Adipose tissue (tissue), 3 donors: ENCODE results near the gene ASS1. TPM values are rescaled to one million over a fixed set of nuclear protein-coding genes. Genes with fewer than 3 reads are reported as not detected.
"Not testable (repeated sequence)": the region's sequence is repeated elsewhere in the genome, so short reads cannot be mapped to it uniquely, and the experiment has no call there.

ENCODE experiments used
- H3K27ac ChIP-seq: one replicate; pipeline ENCODE4 v1.5.1; 2013; ENCODE audit warnings: low read depth, low read length
- WGBS, 3 donors: extraction: QIAGEN DNeasy Blood & Tissue Kit; methylation state at CpG; one replicate each; pipeline ENCODE4 v1.1.7; 2013; 5-methylcytosine and 5-hydroxymethylcytosine counted together
- polyA plus RNA-seq, 3 donors: library from polyadenylated mRNA; stranded (reverse); fragments of 200-250 nt; gene quantifications; one replicate each; pipeline ENCODE4 v1.2.3, GENCODE V29; 2013
- donor health status: healthy with polysubstance abuse.
- donor health status: Bipolar disorder and iron deficiency.
- donor health status: healthy.

The ASS1 gene
- polyA plus RNA-seq = 100 to 1,000 TPM in 2 of 3 donors, 10 to 100 TPM in 1; 90.1 to 700 (median 349) TPM

DNA sequence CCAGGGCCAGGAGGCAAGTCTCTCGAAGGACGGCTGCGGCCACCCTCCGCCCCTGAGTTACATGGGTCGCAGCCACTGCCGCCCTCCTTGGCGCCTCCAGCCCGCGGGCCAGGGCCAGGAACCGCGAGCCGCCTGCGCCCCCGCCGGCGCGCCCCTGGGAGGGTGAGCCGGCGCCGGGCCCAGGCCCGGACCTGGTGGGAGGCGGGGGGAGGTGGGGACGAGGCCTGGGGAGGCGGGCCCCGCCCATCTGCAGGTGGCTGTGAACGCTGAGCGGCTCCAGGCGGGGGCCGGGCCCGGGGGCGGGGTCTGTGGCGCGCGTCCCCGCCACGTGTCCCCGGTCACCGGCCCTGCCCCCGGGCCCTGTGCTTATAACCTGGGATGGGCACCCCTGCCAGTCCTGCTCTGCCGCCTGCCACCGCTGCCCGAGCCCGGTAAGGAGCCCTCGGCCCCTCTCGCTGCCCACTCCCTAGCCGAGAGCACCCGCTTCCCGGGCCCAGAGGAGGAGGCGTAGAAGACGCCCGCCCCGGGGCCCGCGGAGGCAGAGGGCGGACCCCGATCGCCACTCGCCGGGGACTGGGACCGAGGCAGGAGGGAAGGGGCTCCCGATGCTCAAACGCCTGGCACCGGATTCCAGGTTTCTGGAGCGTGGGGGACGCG is at the start of gene ASS1:
Gene ASS1, plus strand, starts transcription at position 397 of the 657 bp plus-strand sequence. CDS start 7,268 bp downstream, outside the sequence.
- peak within 1 kb of the TSS; percentile 40 for H3K27ac ChIP-seq
- WGBS, 3 donors = 0 to 1% (median 1%) methylated on average over 54 to 65 of the region's 66 CpGs

DNA sequence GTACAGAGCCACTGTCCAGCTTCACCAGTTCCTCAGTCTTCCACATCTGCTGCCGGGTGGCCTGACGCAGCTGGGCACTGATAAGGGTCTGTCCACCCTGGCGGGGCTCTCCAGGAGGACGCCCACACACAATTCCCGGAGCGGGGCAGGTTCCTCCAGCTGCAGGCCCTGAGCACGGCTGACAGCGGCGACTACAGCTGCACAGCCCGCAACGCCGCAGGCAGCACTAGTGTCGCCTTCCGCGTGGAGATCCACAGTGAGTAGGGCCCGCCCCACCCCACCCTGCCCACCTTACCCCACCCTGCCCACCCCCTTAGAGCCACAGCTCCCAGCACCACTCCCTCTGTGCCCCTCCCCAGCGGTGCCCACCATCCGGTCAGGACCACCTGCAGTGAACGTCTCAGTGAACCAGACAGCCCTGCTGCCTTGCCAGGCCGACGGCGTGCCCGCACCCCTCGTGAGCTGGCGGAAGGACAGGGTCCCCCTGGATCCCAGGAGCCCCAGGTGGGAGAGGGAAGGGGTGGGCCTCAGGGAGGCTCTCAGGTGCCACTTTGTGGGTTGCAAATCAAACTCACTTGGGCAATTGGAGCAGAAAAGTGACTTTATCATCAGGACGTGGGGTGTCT is 48.8 kb upstream of the ASS1 start:
- H3K27ac ChIP-seq = no peak overlapping the region

DNA sequence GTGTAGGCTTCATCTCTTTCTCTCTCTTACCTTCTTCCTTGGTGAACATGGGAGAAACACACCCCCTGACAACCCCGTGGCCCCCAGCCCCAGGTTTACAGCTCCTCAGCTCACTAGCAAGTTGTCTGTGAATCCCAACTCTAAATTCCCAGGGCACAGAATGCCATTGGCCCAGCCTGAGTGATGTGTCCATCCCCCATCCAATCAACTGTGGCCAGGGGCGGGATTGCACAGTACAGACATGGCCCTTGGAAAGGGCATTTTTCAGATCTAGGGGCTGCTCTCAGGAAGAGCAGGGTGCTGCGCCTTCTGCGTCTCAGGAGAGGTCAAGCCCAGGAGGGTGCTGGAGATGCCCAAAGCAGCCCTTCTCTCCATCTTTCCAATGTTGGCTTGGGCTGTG is 48.2 kb upstream of the ASS1 start:
- H3K27ac ChIP-seq = no peak overlapping the region
- 90 to 95% (median 92%) methylated on average over 4 of the region's 4 CpGs for WGBS, 3 donors

More for the DNA sequence above, 48.8 kb upstream of the ASS1 start:
- WGBS, 3 donors = 88 to 95% (median 92%) methylated on average over 25 to 26 of the region's 26 CpGs

DNA sequence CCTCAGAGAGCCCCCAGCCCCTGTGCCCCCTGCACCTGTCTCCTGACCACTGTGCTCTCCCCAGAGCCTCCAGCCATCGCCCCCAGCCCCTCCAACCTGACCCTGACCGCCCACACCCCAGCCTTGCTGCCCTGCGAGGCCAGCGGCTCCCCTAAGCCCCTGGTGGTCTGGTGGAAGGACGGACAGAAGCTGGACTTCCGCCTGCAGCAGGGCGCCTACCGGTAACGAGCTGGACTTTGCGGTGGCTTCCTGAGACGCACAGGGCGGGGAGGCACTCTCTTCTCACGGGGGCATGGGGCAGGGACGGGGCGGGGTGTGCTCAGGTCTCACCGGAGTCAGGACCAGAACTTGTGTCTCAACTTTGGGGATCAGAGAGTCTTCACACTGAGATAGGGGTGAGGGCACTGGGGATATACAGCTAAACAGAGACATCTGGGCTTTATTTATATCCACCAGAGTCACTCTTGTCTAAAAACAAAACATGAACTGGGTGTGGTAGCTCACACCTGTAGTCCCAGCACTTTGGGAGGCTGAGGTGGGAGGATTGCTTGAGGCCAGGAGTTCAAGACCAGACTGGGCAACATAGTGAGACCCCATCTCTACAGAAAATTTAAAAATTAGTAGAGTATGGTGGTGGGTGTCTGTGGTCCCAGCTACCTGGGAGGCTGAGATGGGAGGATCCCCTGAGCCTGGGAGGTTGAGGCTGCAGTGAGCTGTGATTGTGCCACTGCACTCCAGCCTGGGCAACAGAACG is 46.1 kb upstream of the ASS1 start:
- no peak overlapping the region for H3K27ac ChIP-seq
- 79 to 83% (median 82%) methylated on average over 17 of the region's 17 CpGs for WGBS, 3 donors

DNA sequence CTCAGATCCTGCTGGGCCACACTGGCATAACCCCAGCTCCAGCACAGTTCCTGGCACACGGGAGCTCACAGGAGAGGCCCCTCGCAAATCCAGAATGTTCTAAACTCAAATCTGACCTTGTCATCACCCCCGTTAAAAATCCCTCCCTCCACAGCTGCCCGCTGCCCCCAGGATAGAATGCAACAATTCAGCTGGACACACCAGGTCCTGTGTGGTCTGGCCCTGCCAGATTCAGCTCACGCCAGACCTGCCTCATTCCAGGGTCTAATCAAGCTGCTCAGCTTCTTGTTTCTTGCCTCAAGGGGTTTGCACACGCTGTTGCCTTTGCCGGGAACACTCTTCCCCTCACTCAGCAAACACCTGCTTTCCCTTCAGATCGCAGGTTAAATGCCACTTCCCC is 45.0 kb upstream of the ASS1 start:
- WGBS, 3 donors = 63 to 86% (median 72%) methylated on average over 8 of the region's 8 CpGs
- H3K27ac ChIP-seq = no peak overlapping the region

DNA sequence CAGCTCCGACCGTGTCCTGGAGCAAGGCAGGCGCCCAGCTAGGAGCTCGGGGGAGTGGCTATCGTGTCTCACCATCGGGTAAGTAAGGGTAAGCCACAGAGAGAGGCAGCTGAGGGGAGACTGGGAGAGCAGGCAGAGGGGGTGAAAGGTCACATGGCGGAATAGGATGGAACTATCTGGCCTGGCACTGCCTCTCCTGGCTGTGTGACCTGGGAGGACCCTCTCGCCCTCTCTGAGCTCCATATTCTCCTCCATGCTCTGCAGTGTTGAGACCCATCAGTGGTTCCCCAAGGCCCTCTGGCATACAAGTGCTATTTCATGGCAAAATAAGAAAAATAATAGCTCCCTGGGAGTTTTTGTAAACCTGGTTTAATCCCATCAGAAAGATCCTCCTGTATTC is 43.9 kb upstream of the ASS1 start:
- 85 to 92% (median 91%) methylated on average over 8 of the region's 8 CpGs for WGBS, 3 donors
- no peak overlapping the region for H3K27ac ChIP-seq

DNA sequence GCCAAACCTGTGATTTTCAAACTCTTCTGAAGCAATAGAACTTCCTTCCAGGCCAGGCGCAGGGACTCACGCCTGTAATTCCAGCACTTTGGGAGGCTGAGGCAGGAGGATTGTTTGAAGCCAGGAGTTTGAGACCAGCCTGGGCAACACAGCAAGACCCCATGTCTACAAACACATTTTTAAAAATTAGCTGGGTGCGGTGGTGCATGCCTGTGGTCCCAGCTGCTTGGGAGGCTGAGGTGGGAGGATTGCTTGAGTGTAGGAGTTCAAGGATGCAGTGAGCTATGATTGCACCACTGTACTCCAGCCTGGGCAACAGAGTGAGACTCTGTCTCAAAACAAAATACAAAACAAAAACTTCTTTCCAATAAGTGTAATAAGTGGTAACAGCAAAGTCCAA is 43.0 kb upstream of the ASS1 start:
- 78 to 86% (median 85%) methylated on average over 3 of the region's 3 CpGs for WGBS, 3 donors
- not testable (repeated sequence) for H3K27ac ChIP-seq

DNA sequence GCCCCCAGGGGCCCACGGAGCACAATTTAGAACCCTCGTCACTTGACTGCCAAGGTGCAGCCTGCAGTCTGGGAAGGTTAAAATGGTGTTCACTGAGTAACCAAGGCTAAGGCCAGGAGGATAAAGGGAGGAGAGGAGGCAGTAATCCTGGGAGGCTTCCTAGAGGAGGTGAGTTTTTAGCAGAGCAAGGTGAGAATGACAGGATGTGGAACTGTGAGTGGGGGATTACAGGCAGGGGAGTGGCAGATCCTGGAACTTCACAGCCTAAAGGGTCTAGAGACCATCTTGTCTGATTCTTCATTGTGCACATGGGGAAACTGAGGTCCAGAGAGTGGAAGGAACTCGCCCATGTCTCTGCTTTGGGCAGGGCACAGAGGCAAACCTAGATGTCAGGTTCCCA is 42.5 kb upstream of the ASS1 start:
- 82 to 93% (median 89%) methylated on average over 3 of the region's 3 CpGs for WGBS, 3 donors
- H3K27ac ChIP-seq = no peak overlapping the region

DNA sequence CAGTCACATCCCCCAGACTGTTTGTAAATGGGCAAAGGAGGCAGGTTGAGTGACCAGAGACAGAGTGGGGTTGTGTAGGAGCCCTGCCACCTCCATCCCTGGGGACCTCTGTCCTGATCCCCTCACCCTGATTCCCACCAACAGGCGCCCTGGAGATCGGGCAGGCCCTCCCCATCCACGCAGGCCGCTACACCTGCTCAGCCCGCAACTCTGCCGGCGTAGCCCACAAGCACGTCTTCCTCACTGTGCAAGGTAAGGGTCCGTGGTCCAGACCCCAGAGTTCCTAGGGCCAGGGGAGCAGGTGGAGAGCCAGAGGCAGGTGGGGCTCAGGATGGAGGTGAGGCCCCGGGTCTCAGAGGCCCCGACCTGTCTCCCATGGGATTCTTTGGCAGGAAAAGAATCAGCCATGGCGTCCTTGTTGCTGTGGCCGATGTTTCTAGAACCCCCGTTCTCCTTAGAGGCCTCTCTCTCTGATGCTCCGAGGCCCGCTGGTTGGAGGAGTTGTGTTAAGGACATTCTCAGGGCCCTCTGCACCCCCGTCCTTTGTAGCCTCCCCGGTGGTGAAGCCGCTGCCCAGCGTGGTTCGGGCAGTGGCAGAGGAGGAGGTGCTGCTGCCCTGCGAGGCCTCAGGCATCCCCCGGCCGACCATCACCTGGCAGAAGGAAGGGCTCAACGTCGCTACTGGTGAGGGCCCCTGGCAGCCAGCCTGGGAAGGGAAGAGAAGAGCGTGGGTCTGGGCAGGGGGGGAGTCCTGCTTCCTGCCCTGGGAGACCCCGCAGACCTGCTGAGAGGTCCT is 41.9 kb upstream of the ASS1 start:
- 77 to 82% (median 82%) methylated on average over 27 to 28 of the region's 28 CpGs for WGBS, 3 donors
- H3K27ac ChIP-seq = no peak overlapping the region

DNA sequence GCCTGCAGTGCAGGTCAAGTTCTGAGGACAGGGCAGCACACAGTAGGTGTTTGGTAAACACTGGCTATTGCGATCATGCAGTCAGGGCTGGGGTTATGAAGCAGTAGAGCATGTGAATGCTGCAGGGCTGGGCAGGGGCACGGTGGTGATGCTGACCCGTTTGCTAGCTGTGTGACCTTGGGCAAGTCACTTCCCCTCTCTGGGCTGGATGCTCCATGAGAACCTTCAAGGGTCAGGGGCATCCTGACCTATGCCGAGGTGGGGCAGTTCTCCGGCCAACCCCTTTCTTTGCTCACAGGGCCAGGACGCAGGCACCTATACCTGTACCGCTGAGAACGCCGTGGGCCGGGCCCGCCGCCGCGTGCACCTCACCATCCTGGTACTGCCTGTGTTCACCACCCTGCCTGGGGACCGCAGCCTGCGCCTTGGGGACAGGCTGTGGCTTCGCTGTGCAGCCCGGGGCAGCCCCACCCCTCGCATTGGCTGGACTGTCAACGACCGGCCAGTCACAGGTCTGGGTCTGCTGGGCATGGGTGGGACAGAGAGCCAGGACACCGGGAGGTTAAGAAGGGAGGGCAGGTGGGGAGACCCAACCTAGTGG is 39.0 kb upstream of the ASS1 start:
- H3K27ac ChIP-seq = no peak overlapping the region

DNA sequence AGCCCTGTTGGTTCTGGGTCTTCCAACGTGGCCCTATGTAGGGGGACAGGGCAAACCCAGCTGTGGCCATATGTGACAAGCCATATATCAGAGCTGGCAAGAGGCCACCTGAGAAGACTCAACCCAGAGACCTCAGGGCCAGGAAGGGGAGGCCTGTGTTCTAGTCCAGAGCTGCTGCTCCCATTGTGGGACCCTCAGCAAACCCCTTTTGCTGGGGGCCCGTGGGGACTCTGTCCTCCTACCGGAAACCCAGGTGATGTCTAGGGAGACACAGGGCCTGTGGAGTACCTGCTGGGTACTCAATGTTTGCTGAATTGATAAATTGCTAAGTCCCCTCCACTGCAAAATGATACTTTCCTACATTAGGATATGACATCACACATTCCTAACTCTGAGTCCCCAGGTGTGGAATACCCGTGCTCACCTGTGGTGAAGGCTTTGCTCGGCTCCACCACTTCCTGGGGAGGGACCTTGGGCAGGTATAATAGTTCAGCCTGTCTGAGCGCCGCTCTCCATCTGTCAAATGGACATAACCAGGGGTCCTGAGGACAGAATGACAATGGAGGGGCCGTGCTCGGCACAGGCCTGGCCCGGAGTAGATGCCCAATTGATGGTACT is 38.4 kb upstream of the ASS1 start:
- no peak overlapping the region for H3K27ac ChIP-seq
- WGBS, 3 donors = 82 to 89% (median 86%) methylated on average over 10 of the region's 10 CpGs

More for the DNA sequence above, 39.0 kb upstream of the ASS1 start:
- 91 to 96% (median 95%) methylated on average over 22 of the region's 22 CpGs for WGBS, 3 donors

DNA sequence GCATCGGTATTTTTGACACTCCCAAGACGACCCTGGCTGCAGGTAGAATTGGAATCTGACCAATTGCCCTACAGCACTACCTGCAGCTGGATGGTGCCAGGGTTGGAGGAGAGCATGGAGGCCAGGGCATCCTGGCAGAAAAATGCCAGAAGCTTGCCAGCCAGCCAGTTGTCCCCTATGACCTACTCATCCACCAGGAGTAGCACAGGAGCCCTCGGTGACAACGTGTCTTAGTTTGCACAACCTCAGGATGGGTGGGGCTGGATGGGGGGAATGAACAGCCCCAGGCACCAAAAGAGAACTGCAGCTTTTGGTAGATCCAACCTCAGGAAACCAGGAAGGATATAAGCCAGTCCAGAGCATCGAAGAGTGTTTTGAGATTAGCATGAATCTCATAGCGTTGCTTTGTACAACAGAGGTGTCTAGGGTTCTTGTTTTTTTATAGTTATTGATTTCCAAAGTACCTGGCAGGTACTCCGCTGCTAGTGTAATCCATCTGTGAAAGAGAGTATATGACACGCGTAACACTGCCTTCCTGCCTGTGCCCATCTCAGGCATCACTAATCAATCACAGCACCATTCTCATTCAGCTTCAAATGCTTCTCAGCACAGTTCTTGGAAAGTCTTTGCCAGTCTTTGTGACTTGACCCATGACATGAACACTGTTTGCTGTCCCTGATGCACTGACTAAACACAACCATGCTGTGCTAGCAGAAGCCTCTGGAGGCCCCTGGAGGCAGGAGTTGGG is 36.7 kb upstream of the ASS1 start:
- 75 to 87% (median 84%) methylated on average over 9 of the region's 9 CpGs for WGBS, 3 donors
- H3K27ac ChIP-seq = no peak overlapping the region

DNA sequence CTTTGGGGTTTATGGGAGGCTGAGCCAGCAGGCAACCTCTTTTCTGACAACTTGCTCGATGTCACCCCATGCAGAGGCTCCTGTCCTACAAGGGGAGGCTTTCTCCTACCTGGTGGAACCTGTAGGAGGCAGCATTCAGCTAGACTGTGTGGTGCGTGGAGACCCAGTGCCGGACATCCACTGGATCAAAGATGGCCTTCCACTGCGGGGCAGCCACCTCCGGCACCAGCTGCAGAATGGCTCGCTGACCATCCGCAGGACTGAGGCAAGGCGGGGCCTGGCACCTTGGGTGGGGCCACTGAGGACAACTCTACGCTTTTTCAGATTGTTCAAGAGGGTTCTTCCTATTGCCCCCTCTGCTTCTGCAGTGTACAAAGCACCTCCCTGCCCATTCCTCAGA is 36.1 kb upstream of the ASS1 start:
- 86 to 89% (median 89%) methylated on average over 7 to 9 of the region's 9 CpGs for WGBS, 3 donors

DNA sequence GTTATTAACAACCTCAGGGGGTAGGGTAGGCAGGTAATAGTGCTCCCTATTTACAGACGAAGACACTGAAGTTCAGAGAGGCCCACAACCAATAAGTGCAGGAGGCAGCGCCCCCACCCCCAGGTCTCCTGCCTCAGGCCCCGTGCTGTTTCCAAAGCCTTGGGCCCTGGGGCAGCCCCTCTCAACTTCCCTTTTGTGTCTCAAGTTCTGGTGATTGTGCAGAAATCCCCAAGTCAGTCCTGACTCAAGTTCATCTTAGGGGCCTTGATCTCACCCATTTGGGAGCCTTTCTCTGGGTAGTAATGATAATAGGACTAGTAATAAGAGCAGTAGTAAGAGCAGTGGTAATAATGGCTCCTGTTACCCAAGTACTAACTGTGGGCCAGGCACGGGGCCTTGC is 35.5 kb upstream of the ASS1 start:
- no peak overlapping the region for H3K27ac ChIP-seq
- WGBS, 3 donors = 68 to 81% (median 74%) methylated on average over 4 of the region's 4 CpGs

More for the DNA sequence above, 36.1 kb upstream of the ASS1 start:
- H3K27ac ChIP-seq = no peak overlapping the region

DNA sequence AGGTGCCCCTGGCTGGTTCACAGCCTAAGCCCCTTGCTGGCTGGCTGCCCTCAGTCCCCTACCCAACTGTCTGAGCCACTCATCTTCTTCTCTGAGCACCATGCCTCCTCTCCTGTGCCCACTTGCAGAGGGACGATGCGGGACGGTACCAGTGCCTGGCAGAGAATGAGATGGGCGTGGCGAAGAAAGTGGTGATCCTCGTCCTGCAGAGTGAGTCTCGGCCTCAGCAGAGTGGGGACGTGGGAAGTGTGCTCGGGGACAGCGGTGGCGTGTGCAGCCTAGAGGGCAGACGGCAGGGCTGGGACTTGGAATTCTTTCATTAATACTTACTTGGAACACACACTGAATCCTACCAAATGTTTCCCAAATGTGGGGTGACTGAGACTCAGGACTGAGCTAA is 34.3 kb upstream of the ASS1 start:
- WGBS, 3 donors = 75 to 87% (median 85%) methylated on average over 12 of the region's 12 CpGs
- no peak overlapping the region for H3K27ac ChIP-seq

DNA sequence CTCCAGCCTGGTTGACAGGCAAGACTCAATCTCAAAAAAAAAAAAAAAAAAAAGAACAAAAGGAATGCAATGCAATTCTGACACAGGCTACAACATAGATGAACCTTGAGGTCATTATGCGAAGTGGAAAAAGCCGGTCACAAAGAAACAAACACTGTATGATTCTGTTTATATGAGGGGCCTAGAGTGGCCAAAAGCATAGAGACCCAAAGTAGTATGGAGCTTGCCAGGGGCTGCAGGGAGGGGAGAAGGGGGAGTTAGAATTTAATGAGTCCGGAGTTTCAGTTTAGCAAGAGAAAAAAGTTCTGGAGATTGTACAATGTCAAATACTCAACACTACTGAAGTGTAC is 33.2 kb upstream of the ASS1 start:
- H3K27ac ChIP-seq = no peak overlapping the region

DNA sequence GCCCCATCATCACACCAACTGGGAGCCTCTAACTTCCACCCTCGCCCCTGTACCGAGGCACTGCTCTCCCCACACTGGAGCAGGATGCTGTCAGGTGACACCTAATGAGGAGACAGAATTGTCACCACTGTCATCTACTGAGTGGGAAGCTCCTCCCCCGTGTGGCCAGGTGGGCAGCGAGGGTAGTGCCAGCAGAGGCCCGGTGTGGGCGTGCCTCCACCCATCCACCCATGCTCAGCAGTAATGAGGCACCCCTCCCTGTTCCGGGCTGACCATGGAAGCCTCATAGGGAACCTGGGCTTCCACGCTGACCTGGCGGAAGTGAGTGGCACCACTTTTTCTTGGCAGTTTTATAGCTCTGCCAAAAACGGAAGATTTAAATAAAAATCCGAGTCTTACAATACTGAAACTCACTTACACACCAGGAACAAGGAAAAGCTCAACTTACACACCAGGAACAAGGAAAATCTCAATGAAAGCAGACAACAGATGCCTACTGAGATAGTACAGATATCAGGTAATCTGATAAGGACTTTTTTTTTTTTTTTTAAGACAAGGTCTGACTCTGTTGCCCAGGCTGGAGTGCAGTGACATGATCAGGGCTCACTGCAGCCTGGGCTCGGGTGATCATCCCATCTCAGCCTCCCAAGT is 30.6 kb upstream of the ASS1 start:
- H3K27ac ChIP-seq = no peak overlapping the region
- 86 to 91% (median 91%) methylated on average over 12 of the region's 12 CpGs for WGBS, 3 donors

More for the DNA sequence above, 33.2 kb upstream of the ASS1 start:
- WGBS, 3 donors = 80 to 87% (median 83%) methylated on average over 3 of the region's 3 CpGs
